GM23338 (cell line): Measurements from ENCODE around the gene ZNHIT1. TPM values are rescaled to one million over a fixed set of nuclear protein-coding genes. Genes with fewer than 3 reads are reported as not detected.

ENCODE experiments used
- ATAC-seq: fragments of 200-7000 bp; cut with Tn5 transposase; 3 replicates; pipeline ENCODE4 v1.9.1; 2020
- DNase-seq: peaks from one replicate; pipeline ENCODE4 v3.0.0-alpha.2; 2015; ENCODE audit warnings: low spot score
- H2AFZ ChIP-seq: fragments of 200-600 bp; sonication (generic); 2 replicates; pipeline ENCODE4 v1.8.0; 2016; ENCODE audit warnings: antibody characterized with exemption, mild to moderate bottlenecking, moderate library complexity
- H3F3A ChIP-seq: fragments of 200-600 bp; sonication (generic); replicated peaks from 2 replicates; pipeline ENCODE4 v1.8.0; 2017; ENCODE audit warnings: antibody characterized with exemption, mixed run types, low read depth
- H3K27ac ChIP-seq: fragments of 200-600 bp; sonication (generic); 2 replicates; pipeline ENCODE4 v1.6.1; 2016; ENCODE audit warnings: low read depth
- H3K27me3 ChIP-seq: fragments of 200-600 bp; sonication (generic); 2 replicates; pipeline ENCODE4 v1.8.0; 2016; ENCODE audit warnings: mild to moderate bottlenecking, mixed run types, moderate library complexity; ENCODE audit not compliant: insufficient read depth
- H3K36me3 ChIP-seq: fragments of 200-600 bp; sonication (generic); 2 replicates; pipeline ENCODE4 v1.8.0; 2016; ENCODE audit warnings: mild to moderate bottlenecking; ENCODE audit not compliant: insufficient read depth
- H3K4me1 ChIP-seq: fragments of 200-600 bp; sonication (generic); 2 replicates; pipeline ENCODE4 v1.8.0; 2016; ENCODE audit warnings: mild to moderate bottlenecking, moderate library complexity; ENCODE audit not compliant: insufficient read depth
- H3K4me2 ChIP-seq: fragments of 200-600 bp; sonication (generic); 2 replicates; pipeline ENCODE4 v1.7.1; 2017; ENCODE audit warnings: mixed run types
- H3K4me3 ChIP-seq: fragments of 200-600 bp; sonication (generic); 2 replicates; pipeline ENCODE4 v1.6.1; 2016; ENCODE audit warnings: mixed run types
- H3K79me2 ChIP-seq: fragments of 200-600 bp; sonication (generic); replicated peaks from 2 replicates; pipeline ENCODE4 v1.8.0; 2017; ENCODE audit warnings: mild to moderate bottlenecking; ENCODE audit not compliant: insufficient read depth
- H3K9me2 ChIP-seq: fragments of 200-600 bp; sonication (generic); 2 replicates; pipeline ENCODE4 v1.8.0; 2017; ENCODE audit not compliant: insufficient read depth
- H4K20me1 ChIP-seq: fragments of 200-600 bp; sonication (generic); replicated peaks from 2 replicates; pipeline ENCODE4 v1.8.0; 2017; ENCODE audit warnings: mild to moderate bottlenecking; ENCODE audit not compliant: insufficient read depth
- H3K27ac Mint-ChIP-seq: 2 replicates; pipeline ENCODE4 v1.8.0; 2020; ENCODE audit warnings: inconsistent platforms, mild to moderate bottlenecking, moderate library complexity, mixed read lengths
- H3K27me3 Mint-ChIP-seq: 3 replicates; pipeline ENCODE4 v1.8.0; 2022; ENCODE audit warnings: low read depth, mild to moderate bottlenecking, moderate library complexity, mixed read lengths, inconsistent platforms; ENCODE audit not compliant: insufficient read depth, poor library complexity
- H3K36me3 Mint-ChIP-seq: 3 replicates; pipeline ENCODE4 v1.8.0; 2021; ENCODE audit warnings: low read depth, mild to moderate bottlenecking, inconsistent platforms, moderate library complexity, mixed read lengths
- H3K4me1 Mint-ChIP-seq: 3 replicates; pipeline ENCODE4 v1.8.0; 2020; ENCODE audit warnings: mild to moderate bottlenecking, inconsistent platforms, mixed read lengths
- H3K4me3 Mint-ChIP-seq: 3 replicates; pipeline ENCODE4 v1.8.0; 2021; ENCODE audit warnings: moderate library complexity, mild to moderate bottlenecking, inconsistent platforms, mixed read lengths
- H3K9me3 Mint-ChIP-seq: 3 replicates; pipeline ENCODE4 v1.8.0; 2020; ENCODE audit warnings: moderate library complexity, mild to moderate bottlenecking, inconsistent platforms, mixed read lengths
- ETS1 ChIP-seq: IDR thresholded peaks from 2 replicates; pipeline ENCODE4 v1.6.1; 2016; ENCODE audit warnings: antibody characterized with exemption
- EZH2 ChIP-seq: fragments of 200-600 bp; sonication (generic); IDR thresholded peaks from one replicate; pipeline ENCODE4 v1.8.0; 2017; ENCODE audit warnings: antibody characterized with exemption, mild to moderate bottlenecking, low read depth; ENCODE audit not compliant: unreplicated experiment
- ZNF331 ChIP-seq: fragments of 250-450 bp; sonication (Bioruptor Pico); IDR thresholded peaks from 2 replicates; pipeline ENCODE4 v1.5.0; 2020; ENCODE audit warnings: low read depth, mild to moderate bottlenecking, moderate library complexity
- polyA plus RNA-seq: library from polyadenylated mRNA; unstranded; fragments of >200 nt; fragmentation: Nextera tagmentation; extraction: Ambion mirVana; gene quantifications from 2 replicates; pipeline ENCODE4 v1.2.1, GENCODE V29; 2016
- total RNA-seq: library from RNA; depleted of rRNA; stranded (reverse); fragments of >200 nt; shearing (Covaris generic); gene quantifications from 2 replicates; pipeline ENCODE4 v1.2.3, GENCODE V29; 2014
- TF ChIP-seq, protein P1 (sequence below): fragments of 250-450 bp; sonication (Bioruptor Pico); IDR thresholded peaks from 2 replicates; pipeline ENCODE4 v1.5.0; 2020; ENCODE audit warnings: mild to moderate bottlenecking, moderate library complexity

Gene ZNHIT1
- total and polyA plus RNA-seq, 2 experiments from 2014 or later = 64.6 to 113 TPM

DNA sequence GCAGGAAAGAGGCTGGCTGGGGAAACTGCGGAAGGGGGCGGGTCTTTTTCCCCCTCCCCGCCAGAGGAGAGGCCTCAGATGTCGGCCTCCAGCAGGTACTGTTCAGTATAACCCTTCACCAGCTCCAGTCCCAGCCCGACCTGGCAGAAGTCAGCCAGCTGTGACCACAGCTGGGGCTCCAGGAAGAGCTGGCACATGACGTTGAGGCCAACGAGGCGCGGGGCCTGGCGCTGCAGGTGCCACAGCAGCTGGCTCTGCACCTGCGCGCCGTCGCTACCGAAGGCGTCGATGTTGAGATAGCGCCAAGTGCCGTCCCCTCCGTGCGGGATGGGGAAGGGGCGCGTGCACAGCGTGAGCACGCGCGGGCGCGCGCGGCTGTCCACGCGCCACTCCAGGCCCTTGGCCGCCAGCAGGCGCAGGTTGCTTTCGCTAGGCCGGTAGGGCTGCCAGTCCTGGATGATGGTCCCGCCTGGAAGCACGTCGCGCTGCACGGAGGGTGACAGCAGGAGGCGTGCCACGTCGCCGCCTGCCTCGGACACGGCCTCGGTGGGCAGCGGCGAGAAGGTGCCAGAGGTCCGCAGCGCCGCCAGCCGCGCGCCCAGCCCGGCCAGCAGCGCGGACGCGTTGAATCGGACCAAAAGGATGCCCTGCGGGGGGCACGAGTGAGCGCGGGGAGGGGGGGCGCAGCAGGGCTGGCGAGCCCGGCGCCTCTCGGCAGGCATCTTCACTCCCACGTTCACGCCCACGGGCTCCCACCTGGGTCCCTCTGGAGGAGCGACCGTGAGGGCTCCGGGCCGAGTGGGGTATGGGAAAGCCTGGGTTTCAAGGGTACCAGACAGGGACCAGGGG is 45.7 kb upstream of the ZNHIT1 start (continued):
- TF ChIP-seq ETS1 = no peak
- TF ChIP-seq, protein P1, sequence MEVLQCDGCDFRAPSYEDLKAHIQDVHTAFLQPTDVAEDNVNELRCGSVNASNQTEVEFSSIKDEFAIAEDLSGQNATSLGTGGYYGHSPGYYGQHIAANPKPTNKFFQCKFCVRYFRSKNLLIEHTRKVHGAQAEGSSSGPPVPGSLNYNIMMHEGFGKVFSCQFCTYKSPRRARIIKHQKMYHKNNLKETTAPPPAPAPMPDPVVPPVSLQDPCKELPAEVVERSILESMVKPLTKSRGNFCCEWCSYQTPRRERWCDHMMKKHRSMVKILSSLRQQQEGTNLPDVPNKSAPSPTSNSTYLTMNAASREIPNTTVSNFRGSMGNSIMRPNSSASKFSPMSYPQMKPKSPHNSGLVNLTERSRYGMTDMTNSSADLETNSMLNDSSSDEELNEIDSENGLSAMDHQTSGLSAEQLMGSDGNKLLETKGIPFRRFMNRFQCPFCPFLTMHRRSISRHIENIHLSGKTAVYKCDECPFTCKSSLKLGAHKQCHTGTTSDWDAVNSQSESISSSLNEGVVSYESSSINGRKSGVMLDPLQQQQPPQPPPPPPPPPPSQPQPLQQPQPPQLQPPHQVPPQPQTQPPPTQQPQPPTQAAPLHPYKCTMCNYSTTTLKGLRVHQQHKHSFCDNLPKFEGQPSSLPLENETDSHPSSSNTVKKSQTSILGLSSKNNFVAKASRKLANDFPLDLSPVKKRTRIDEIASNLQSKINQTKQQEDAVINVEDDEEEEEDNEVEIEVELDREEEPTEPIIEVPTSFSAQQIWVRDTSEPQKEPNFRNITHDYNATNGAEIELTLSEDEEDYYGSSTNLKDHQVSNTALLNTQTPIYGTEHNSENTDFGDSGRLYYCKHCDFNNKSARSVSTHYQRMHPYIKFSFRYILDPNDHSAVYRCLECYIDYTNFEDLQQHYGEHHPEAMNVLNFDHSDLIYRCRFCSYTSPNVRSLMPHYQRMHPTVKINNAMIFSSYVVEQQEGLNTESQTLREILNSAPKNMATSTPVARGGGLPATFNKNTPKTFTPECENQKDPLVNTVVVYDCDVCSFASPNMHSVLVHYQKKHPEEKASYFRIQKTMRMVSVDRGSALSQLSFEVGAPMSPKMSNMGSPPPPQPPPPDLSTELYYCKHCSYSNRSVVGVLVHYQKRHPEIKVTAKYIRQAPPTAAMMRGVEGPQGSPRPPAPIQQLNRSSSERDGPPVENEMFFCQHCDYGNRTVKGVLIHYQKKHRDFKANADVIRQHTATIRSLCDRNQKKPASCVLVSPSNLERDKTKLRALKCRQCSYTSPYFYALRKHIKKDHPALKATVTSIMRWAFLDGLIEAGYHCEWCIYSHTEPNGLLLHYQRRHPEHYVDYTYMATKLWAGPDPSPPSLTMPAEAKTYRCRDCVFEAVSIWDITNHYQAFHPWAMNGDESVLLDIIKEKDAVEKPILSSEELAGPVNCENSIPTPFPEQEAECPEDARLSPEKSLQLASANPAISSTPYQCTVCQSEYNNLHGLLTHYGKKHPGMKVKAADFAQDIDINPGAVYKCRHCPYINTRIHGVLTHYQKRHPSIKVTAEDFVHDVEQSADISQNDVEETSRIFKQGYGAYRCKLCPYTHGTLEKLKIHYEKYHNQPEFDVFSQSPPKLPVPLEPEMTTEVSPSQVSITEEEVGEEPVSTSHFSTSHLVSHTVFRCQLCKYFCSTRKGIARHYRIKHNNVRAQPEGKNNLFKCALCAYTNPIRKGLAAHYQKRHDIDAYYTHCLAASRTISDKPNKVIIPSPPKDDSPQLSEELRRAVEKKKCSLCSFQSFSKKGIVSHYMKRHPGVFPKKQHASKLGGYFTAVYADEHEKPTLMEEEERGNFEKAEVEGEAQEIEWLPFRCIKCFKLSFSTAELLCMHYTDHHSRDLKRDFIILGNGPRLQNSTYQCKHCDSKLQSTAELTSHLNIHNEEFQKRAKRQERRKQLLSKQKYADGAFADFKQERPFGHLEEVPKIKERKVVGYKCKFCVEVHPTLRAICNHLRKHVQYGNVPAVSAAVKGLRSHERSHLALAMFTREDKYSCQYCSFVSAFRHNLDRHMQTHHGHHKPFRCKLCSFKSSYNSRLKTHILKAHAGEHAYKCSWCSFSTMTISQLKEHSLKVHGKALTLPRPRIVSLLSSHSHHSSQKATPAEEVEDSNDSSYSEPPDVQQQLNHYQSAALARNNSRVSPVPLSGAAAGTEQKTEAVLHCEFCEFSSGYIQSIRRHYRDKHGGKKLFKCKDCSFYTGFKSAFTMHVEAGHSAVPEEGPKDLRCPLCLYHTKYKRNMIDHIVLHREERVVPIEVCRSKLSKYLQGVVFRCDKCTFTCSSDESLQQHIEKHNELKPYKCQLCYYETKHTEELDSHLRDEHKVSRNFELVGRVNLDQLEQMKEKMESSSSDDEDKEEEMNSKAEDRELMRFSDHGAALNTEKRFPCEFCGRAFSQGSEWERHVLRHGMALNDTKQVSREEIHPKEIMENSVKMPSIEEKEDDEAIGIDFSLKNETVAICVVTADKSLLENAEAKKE = no peak

DNA sequence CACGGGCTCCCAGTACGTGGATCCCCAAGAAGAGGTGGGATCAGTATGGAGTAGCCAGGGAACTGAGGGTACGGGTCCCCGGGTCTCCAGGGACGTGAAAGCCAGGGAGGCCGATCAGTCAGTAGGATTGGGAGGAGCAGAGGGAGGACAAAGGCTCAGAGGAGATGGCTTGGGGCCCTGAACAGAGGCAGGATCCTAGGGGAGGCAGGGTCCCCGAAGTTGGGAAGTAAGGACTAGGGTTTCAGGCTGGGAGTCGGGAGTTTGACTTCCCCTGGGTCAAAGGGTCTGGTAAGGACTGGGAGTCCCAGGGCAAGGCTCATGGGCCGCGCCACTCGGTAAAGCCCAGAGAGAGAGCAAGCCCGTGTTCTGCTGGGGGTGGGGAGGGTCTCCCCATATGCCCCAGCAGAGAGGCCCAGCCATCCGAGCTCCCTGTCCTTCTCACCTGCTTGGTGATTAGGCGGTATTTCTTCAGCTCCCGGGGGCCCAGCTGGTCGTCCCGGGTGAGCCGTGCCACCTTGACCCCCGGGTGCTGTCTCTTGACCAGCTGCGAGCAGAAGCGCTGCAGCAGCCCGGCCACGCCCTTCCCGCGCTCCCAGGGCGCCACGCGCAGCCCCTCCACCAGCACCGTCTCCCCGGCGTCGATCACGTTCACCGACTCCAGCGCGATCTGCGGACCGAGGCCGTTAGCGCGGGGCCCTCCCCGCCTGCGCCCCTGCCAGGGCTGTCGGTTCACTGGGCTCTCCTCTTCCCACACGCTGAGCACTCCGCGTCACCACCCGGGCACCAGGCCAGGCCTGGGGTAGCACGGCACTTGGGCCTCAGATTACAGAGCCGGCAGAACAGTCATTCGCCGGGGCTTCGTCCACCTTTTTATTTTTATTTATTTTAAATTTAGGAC is 44.9 kb upstream of the ZNHIT1 start:
- peaks cover 17% of the 10 kb centered on the region for H3F3A ChIP-seq
- no peaks in the 10 kb centered on the region; the same call in 1 of the 2 replicates for H3K36me3 ChIP-seq
- no peaks in the 10 kb centered on the region for H3K9me2 ChIP-seq
- H4K20me1 ChIP-seq = peaks cover 3% of the 10 kb centered on the region; the same call in 1 of the 2 replicates
- Mint-ChIP-seq H3K27ac (no peak overlapping the region), H3K27me3 (peaks cover 98% of the 10 kb centered on the region), H3K4me1 (peaks cover 48% of the 10 kb centered on the region), H3K36me3 (no peaks in the 10 kb centered on the region; the same call in 2 of the 3 replicates), H3K4me3 (peak overlapping the region; percentile 74), H3K9me3 (peaks cover 4% of the 10 kb centered on the region; the same call in 2 of the 3 replicates)
- H2AFZ ChIP-seq = 0 out of 2 replicates have a peak overlapping the region, but pooled peaks have one; percentile 32
- TF ChIP-seq ZNF331 (CRISPR knock-in tag) = no peak
- peak; percentile 59 for TF ChIP-seq EZH2
- H3K79me2 ChIP-seq = no peaks in the 10 kb centered on the region
- H3K27ac ChIP-seq = no peak overlapping the region
- ATAC-seq (peak; percentile 6), DNase-seq (peak; percentile 51)
- H3K4me3 ChIP-seq = peak overlapping the region; percentile 64
- peak overlapping the region; percentile 98 for H3K4me2 ChIP-seq
- peaks cover 44% of the 10 kb centered on the region for H3K4me1 ChIP-seq
- H3K27me3 ChIP-seq = peaks cover 100% of the 10 kb centered on the region
